Measurements from ENCODE around the gene GLE1.

DNA sequence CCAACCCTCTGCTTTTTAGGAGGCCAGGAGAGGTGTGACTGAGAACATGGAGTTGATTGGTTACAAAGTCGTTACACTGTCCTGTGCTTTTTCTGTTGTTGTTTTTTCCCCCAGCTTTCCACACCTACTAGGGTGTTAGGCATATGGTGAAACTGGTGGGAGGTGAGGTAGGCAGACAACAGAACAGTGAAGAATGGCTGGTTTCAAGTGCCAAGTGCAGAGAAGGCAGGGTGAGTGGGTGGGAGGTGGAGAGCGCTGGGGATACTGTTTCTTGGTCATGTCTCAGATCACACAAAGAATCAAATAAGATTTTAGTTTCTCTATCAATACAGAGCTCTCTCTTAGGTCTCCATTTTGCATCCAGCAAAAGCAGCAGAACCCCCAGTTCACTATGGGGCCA is 45.7 kb downstream of the GLE1 start:
- TF ChIP-seq OSR1 (CRISPR knock-in tag; IDR thresholded peaks at IDR 0.05), result no peak
- TF ChIP-seq, protein P1, sequence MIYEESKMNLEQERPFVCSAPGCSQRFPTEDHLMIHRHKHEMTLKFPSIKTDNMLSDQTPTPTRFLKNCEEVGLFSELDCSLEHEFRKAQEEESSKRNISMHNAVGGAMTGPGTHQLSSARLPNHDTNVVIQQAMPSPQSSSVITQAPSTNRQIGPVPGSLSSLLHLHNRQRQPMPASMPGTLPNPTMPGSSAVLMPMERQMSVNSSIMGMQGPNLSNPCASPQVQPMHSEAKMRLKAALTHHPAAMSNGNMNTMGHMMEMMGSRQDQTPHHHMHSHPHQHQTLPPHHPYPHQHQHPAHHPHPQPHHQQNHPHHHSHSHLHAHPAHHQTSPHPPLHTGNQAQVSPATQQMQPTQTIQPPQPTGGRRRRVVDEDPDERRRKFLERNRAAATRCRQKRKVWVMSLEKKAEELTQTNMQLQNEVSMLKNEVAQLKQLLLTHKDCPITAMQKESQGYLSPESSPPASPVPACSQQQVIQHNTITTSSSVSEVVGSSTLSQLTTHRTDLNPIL (CRISPR knock-in tag; IDR thresholded peaks at IDR 0.05; ENCODE audit: low read depth), result no peak
- no peak for TF ChIP-seq ZFP30 (CRISPR knock-in tag; IDR thresholded peaks at IDR 0.05)
- no peak for TF ChIP-seq ZNF565 (CRISPR knock-in tag; conservative IDR thresholded peaks at IDR 0.05; ENCODE audit: low read depth)
- TF ChIP-seq, protein P2, sequence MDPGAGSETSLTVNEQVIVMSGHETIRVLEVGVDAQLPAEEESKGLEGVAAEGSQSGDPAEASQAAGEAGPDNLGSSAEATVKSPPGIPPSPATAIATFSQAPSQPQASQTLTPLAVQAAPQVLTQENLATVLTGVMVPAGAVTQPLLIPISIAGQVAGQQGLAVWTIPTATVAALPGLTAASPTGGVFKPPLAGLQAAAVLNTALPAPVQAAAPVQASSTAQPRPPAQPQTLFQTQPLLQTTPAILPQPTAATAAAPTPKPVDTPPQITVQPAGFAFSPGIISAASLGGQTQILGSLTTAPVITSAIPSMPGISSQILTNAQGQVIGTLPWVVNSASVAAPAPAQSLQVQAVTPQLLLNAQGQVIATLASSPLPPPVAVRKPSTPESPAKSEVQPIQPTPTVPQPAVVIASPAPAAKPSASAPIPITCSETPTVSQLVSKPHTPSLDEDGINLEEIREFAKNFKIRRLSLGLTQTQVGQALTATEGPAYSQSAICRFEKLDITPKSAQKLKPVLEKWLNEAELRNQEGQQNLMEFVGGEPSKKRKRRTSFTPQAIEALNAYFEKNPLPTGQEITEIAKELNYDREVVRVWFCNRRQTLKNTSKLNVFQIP (CRISPR knock-in tag; IDR thresholded peaks at IDR 0.05; ENCODE audit: borderline replicate concordance, low read depth), result no peak
- TF ChIP-seq, protein P3, sequence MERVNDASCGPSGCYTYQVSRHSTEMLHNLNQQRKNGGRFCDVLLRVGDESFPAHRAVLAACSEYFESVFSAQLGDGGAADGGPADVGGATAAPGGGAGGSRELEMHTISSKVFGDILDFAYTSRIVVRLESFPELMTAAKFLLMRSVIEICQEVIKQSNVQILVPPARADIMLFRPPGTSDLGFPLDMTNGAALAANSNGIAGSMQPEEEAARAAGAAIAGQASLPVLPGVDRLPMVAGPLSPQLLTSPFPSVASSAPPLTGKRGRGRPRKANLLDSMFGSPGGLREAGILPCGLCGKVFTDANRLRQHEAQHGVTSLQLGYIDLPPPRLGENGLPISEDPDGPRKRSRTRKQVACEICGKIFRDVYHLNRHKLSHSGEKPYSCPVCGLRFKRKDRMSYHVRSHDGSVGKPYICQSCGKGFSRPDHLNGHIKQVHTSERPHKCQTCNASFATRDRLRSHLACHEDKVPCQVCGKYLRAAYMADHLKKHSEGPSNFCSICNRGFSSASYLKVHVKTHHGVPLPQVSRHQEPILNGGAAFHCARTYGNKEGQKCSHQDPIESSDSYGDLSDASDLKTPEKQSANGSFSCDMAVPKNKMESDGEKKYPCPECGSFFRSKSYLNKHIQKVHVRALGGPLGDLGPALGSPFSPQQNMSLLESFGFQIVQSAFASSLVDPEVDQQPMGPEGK (CRISPR knock-in tag; IDR thresholded peaks at IDR 0.05; ENCODE audit: borderline replicate concordance), result no peak
- TF ChIP-seq, protein P4, sequence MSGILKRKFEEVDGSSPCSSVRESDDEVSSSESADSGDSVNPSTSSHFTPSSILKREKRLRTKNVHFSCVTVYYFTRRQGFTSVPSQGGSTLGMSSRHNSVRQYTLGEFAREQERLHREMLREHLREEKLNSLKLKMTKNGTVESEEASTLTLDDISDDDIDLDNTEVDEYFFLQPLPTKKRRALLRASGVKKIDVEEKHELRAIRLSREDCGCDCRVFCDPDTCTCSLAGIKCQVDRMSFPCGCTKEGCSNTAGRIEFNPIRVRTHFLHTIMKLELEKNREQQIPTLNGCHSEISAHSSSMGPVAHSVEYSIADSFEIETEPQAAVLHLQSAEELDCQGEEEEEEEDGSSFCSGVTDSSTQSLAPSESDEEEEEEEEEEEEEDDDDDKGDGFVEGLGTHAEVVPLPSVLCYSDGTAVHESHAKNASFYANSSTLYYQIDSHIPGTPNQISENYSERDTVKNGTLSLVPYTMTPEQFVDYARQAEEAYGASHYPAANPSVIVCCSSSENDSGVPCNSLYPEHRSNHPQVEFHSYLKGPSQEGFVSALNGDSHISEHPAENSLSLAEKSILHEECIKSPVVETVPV (CRISPR knock-in tag; IDR thresholded peaks at IDR 0.05), result no peak
- no peak for TF ChIP-seq ESRRG (CRISPR knock-in tag; IDR thresholded peaks at IDR 0.05)
- TF ChIP-seq CSDC2 (CRISPR knock-in tag; IDR thresholded peaks at IDR 0.05), result no peak
- TF ChIP-seq, protein P5, sequence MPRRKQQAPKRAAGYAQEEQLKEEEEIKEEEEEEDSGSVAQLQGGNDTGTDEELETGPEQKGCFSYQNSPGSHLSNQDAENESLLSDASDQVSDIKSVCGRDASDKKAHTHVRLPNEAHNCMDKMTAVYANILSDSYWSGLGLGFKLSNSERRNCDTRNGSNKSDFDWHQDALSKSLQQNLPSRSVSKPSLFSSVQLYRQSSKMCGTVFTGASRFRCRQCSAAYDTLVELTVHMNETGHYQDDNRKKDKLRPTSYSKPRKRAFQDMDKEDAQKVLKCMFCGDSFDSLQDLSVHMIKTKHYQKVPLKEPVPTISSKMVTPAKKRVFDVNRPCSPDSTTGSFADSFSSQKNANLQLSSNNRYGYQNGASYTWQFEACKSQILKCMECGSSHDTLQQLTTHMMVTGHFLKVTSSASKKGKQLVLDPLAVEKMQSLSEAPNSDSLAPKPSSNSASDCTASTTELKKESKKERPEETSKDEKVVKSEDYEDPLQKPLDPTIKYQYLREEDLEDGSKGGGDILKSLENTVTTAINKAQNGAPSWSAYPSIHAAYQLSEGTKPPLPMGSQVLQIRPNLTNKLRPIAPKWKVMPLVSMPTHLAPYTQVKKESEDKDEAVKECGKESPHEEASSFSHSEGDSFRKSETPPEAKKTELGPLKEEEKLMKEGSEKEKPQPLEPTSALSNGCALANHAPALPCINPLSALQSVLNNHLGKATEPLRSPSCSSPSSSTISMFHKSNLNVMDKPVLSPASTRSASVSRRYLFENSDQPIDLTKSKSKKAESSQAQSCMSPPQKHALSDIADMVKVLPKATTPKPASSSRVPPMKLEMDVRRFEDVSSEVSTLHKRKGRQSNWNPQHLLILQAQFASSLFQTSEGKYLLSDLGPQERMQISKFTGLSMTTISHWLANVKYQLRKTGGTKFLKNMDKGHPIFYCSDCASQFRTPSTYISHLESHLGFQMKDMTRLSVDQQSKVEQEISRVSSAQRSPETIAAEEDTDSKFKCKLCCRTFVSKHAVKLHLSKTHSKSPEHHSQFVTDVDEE (CRISPR knock-in tag; IDR thresholded peaks at IDR 0.05), result no peak
